Breast epithelium (tissue), 4 donors: ENCODE data around the gene RANBP17. TPM values are rescaled to one million over a fixed set of nuclear protein-coding genes. Genes with fewer than 3 reads are reported as not detected.

ENCODE experiments used
- DNase-seq, 2 donors: peaks; one replicate each; pipeline ENCODE4 v3.0.0-alpha.2; 2019; ENCODE audit warnings: low spot score in 2 of 2
- H3K27ac ChIP-seq, 2 donors: fragments of 200-600 bp; sonication (generic) in 1 of 2; one replicate each; pipeline ENCODE4 v1.5.1; 2016 to 2019; ENCODE audit warnings: mild to moderate bottlenecking in 1 of 2
- H3K27me3 ChIP-seq, 2 donors: fragments of 200-600 bp; sonication (generic) in 1 of 2; one replicate each; pipeline versions ENCODE4 v1.5.1 to v1.6.0; 2017 to 2019; ENCODE audit warnings: control low read depth in 1 of 2, mild to moderate bottlenecking in 1 of 2
- H3K36me3 ChIP-seq: fragments of 200-600 bp; one replicate; pipeline ENCODE4 v1.5.1; 2019
- H3K4me1 ChIP-seq, 2 donors: fragments of 200-600 bp; sonication (generic); one replicate each; pipeline ENCODE4 v1.5.1; 2016 to 2019; ENCODE audit warnings: control low read depth in 1 of 2
- H3K4me3 ChIP-seq, 3 donors: fragments of 200-600 bp; sonication (generic); 1 replicate in 2 of 3; 2 replicates in 1 of 3; pipeline ENCODE4 v1.5.1; 2016 to 2019; ENCODE audit warnings: mild to moderate bottlenecking in 3 of 3, moderate library complexity in 2 of 3
- H3K9me3 ChIP-seq, 2 donors: fragments of 200-600 bp; sonication (generic) in 1 of 2; one replicate each; pipeline ENCODE4 v1.5.1; 2016 to 2019; ENCODE audit warnings: control low read depth in 1 of 2
- POLR2A ChIP-seq: fragments of 450-650 bp; IDR thresholded peaks from one replicate; pipeline ENCODE4 v1.6.1; 2016; ENCODE audit warnings: antibody characterized with exemption, mild to moderate bottlenecking, moderate library complexity
- POLR2AphosphoS5 ChIP-seq, 3 donors: sonication (generic); formaldehyde crosslinking; IDR thresholded peaks; one replicate each; pipeline ENCODE4 v1.6.1; 2017; ENCODE audit warnings: antibody characterized with exemption in 3 of 3
- intact Hi-C: fragments of 100-400 bp; cut with DNase I; formaldehyde crosslinking; loops from one replicate; pipeline ENCODE4 v1.15.1; 2023; ENCODE audit warnings: low total_unique reads
- total RNA-seq, 3 donors: library from RNA; depleted of rRNA; stranded (reverse); fragments of >200 nt; gene quantifications; one replicate each; pipeline ENCODE4 v1.1.0, GENCODE V29; 2016
- TF ChIP-seq, protein P1 (sequence below), 3 donors: fragments of 450-650 bp; IDR thresholded peaks; one replicate each; pipeline ENCODE4 v1.5.1; 2016 to 2017; ENCODE audit warnings: antibody characterized with exemption in 3 of 3, mild to moderate bottlenecking in 3 of 3, moderate library complexity in 3 of 3

The RANBP17 gene
- total RNA-seq, 3 donors from 2014 or later, result 6.9 to 28.4 (median 13.4) TPM

DNA sequence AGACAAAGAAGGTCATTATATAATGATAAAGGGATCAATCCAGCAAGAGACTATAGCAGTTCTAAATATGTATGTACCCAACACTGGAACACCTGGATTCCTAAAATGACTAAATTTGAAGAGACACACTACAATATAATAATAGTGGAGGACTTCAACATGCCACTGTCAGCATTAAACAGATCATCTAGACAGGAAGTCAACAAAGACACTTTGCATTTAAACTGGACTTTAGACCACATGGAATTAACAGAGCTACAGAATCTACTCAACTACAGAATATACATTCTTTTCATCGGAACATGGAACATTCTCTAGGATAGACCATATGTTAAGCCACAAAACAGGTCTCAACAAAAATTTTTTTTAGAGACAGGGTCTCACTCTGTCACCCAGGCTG is 388.9 kb downstream of the RANBP17 start:
- Histone ChIP-seq H3K27ac (no peak overlapping the region), H3K36me3 (no peaks in the 10 kb centered on the region), H3K4me1 (no peaks in the 10 kb centered on the region), H3K27me3 (no peaks in the 10 kb centered on the region), H3K4me3 (no peak overlapping the region), H3K9me3 (peaks cover 10 to 19% of the 10 kb centered on the region in 2 donors)
- DNase-seq, result no peak
- TF ChIP-seq POLR2AphosphoS5 (IDR thresholded peaks at IDR 0.05) (no peak), POLR2A (no peak)
- TF ChIP-seq, protein P1, sequence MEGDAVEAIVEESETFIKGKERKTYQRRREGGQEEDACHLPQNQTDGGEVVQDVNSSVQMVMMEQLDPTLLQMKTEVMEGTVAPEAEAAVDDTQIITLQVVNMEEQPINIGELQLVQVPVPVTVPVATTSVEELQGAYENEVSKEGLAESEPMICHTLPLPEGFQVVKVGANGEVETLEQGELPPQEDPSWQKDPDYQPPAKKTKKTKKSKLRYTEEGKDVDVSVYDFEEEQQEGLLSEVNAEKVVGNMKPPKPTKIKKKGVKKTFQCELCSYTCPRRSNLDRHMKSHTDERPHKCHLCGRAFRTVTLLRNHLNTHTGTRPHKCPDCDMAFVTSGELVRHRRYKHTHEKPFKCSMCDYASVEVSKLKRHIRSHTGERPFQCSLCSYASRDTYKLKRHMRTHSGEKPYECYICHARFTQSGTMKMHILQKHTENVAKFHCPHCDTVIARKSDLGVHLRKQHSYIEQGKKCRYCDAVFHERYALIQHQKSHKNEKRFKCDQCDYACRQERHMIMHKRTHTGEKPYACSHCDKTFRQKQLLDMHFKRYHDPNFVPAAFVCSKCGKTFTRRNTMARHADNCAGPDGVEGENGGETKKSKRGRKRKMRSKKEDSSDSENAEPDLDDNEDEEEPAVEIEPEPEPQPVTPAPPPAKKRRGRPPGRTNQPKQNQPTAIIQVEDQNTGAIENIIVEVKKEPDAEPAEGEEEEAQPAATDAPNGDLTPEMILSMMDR (IDR thresholded peaks at IDR 0.05), result no peak
- intact Hi-C loops, result no loop called here

DNA sequence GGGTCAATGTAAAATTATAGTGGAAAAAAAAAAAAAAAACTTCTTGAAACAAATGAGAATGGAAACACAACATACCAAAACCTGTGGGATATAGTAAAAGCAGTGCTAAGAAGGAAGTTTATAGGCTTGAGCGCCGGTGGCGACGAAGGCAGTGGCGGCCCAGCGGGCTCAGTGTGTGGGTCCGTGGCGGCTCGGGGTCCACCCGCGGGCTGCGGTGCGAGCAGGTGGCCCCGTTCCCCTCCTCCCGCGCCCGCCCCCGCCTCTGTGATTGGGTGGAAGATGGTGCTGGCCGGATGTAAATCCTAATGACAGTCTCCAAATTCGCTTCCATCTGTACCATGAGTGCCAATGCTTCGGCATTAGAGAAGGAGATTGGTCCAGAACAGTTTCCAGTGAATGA is 389.7 kb downstream of the RANBP17 start:
- Histone ChIP-seq H3K4me1 (no peaks in the 10 kb centered on the region), H3K36me3 (no peaks in the 10 kb centered on the region), H3K27me3 (no peaks in the 10 kb centered on the region), H3K9me3 (peaks cover 10 to 19% of the 10 kb centered on the region in 2 donors), H3K4me3 (no peak overlapping the region), H3K27ac (no peak overlapping the region)
- TF ChIP-seq POLR2A, result no peak
- DNase-seq, result no peak
- intact Hi-C loops, result no loop called here

DNA sequence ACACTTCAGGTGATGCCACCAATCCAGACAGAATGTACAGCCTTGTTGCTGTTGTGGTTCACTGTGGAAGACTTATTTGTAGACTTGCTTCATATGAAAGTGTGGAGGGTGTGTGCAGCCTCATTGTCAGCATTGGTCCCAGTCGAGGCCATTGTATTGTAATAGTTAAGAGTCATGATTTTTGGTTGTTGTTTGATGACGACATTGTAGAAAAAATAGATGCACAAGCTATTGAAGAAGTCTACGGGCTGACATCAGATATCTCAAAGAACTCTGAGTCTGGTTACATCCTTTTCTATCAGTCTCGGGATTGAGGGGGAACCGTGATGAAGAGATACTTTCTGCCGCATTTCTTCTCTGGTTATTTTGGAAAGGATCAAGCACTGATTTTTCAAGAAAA is 390.9 kb downstream of the RANBP17 start:
- intact Hi-C loops, result no loop called here
- H3K36me3 ChIP-seq, result no peaks in the 10 kb centered on the region
- TF ChIP-seq, protein P1 (IDR thresholded peaks at IDR 0.05), result no peak
- TF ChIP-seq POLR2A, result no peak
- TF ChIP-seq POLR2AphosphoS5 (IDR thresholded peaks at IDR 0.05), result no peak
- no peak overlapping the region for H3K4me3 ChIP-seq
- H3K27me3 ChIP-seq, result no peaks in the 10 kb centered on the region
- no peak overlapping the region for H3K27ac ChIP-seq
- no peaks in the 10 kb centered on the region for H3K4me1 ChIP-seq
- peaks cover 10 to 19% of the 10 kb centered on the region in 2 donors for H3K9me3 ChIP-seq
- no peak for DNase-seq

DNA sequence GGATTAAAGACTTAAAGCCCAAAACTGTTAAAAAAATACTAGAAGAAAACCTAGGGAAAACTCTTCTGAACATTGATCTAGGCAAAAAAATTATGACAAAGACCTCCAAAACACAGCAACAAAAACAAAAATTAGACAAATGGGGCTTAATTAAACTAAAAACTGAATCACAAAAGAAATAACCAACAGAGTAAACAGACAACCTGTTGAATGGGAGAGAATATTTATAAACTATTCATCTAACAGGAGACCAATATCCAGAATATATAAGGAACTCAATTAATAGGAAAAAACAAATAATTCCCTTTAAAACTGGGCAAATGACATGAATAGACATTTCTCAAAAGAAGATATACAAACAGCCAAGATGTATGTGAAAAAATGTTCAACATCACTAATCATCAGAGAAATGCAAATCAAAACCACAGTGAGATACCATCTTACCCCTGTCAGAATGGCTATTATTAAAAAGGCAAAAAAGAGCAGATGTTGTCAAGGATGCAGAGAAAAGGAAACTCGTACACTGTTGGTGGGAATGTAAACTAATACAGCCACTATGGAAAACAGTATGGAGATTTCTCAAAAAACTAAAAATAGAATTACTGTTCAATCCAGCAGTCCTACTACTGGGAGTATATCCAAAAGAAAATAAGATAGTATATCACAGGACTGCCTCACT is 397.1 kb downstream of the RANBP17 start:
- DNase-seq, result no peak
- Histone ChIP-seq H3K9me3 (no peaks in the 10 kb centered on the region), H3K27me3 (no peaks in the 10 kb centered on the region), H3K4me1 (no peaks in the 10 kb centered on the region), H3K27ac (no peak overlapping the region), H3K36me3 (no peaks in the 10 kb centered on the region), H3K4me3 (no peak overlapping the region)
- intact Hi-C loops, result no loop called here
- no peak for TF ChIP-seq POLR2AphosphoS5 (IDR thresholded peaks at IDR 0.05)
- TF ChIP-seq POLR2A, result no peak
- TF ChIP-seq, protein P1 (IDR thresholded peaks at IDR 0.05), result no peak

DNA sequence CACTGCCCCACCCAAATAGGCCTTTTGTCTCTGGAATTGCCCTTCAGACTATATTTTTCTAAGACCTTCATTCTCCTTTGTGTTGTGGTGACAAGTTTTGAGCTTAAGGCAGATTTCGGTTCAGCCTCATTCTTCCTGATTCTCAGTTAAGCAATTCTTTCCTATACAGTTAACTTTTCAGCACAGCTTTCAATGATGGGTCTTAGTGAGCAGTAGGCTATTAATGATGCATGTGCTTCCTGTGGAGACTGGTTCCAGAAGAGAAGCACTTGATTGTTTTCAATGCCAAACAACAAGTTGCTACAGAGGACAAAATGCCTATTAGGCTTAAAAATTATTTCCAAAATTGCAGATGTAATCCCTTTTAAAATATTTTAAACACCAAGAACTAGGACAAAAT is 399.5 kb downstream of the RANBP17 start:
- Histone ChIP-seq H3K36me3 (no peaks in the 10 kb centered on the region), H3K9me3 (no peaks in the 10 kb centered on the region), H3K4me1 (no peaks in the 10 kb centered on the region), H3K4me3 (no peak overlapping the region), H3K27ac (no peak overlapping the region), H3K27me3 (no peaks in the 10 kb centered on the region)
- intact Hi-C loops, result no loop called here
- DNase-seq, result no peak
- TF ChIP-seq, protein P1 (IDR thresholded peaks at IDR 0.05), result no peak
- TF ChIP-seq POLR2A (no peak), POLR2AphosphoS5 (IDR thresholded peaks at IDR 0.05) (no peak)
